IMR-90 (cell line): Measurements from ENCODE around the gene RAPGEF3. TPM values are rescaled to one million over a fixed set of nuclear protein-coding genes. Genes with fewer than 3 reads are reported as not detected.
A peak's percentile ranks its signal among the peaks of the same experiment; 100 is the strongest.

Experiments used
- ATAC-seq: fragments of 200-7000 bp; cut with Tn5 transposase; 2 replicates; pipeline ENCODE4 v1.9.1; 2020; ENCODE audit warnings: low read depth, mild to moderate bottlenecking, moderate library complexity
- BruUV-seq: library from RNA; stranded (reverse); fragments of 400-500 nt; replicated peaks from 2 replicates; lab custom pipeline; 2021; lab: Mats Ljungman, UMichigan
- CTCF ChIA-PET: fragments of 300-600 bp; formaldehyde crosslinking; extraction: SDS; loops from one replicate; lab custom pipeline; 2021; ENCODE audit warnings: antibody characterized with exemption; lab: Yijun Ruan, JAX
- POLR2A ChIA-PET: fragments of 300-600 bp; sonication (Branson Sonifier 250); formaldehyde crosslinking; loops from one replicate; lab custom pipeline; 2022; ENCODE audit warnings: antibody characterized with exemption; ENCODE audit not compliant: unreplicated experiment; lab: Charles Lee
- DNase-seq: peaks from one replicate; pipeline ENCODE4 v3.0.0; 2013
- H2AFZ ChIP-seq: replicated peaks from 2 replicates; pipeline ENCODE3; 2013; ENCODE audit warnings: low read length, mild to moderate bottlenecking; ENCODE audit not compliant: poor library complexity
- H2AK5ac ChIP-seq: 2 replicates; pipeline ENCODE4 v1.6.1; 2013; ENCODE audit warnings: low read depth, low read length, inconsistent platforms
- H2AK9ac ChIP-seq: replicated peaks from 2 replicates; pipeline ENCODE3; 2013; ENCODE audit warnings: mild to moderate bottlenecking, low read depth, low read length, moderate library complexity; ENCODE audit not compliant: poor library complexity
- H2BK120ac ChIP-seq: 2 replicates; pipeline ENCODE4 v1.6.1; 2013; ENCODE audit warnings: low read depth, low read length, inconsistent platforms
- H2BK15ac ChIP-seq: 3 replicates; pipeline ENCODE4 v1.6.1; 2013; ENCODE audit warnings: low read depth, low read length, inconsistent platforms
- H2BK20ac ChIP-seq: 2 replicates; pipeline ENCODE4 v1.6.1; 2013; ENCODE audit warnings: low read depth, mild to moderate bottlenecking, inconsistent platforms, low read length, moderate library complexity
- H2BK5ac ChIP-seq: 2 replicates; pipeline ENCODE4 v1.6.1; 2013; ENCODE audit warnings: mild to moderate bottlenecking, low read depth, low read length, inconsistent platforms; ENCODE audit not compliant: poor library complexity, severe bottlenecking
- H3K14ac ChIP-seq: replicated peaks from 2 replicates; pipeline ENCODE4 v1.6.1; 2013; ENCODE audit warnings: low read depth, low read length, inconsistent platforms
- H3K18ac ChIP-seq: 2 replicates; pipeline ENCODE4 v1.6.1; 2013; ENCODE audit warnings: low read depth, low read length, control low read depth
- H3K23ac ChIP-seq: 2 replicates; pipeline ENCODE4 v1.6.1; 2013; ENCODE audit warnings: low read depth, low read length, inconsistent platforms
- H3K27ac ChIP-seq: 2 replicates; pipeline ENCODE4 v1.5.1; 2013; ENCODE audit warnings: mild to moderate bottlenecking, control low read depth, low read length; ENCODE audit not compliant: insufficient read depth
- H3K27me3 ChIP-seq: 2 replicates; pipeline ENCODE4 v1.6.1; 2013; ENCODE audit warnings: low read length; ENCODE audit not compliant: control insufficient read depth, insufficient read depth
- H3K36me3 ChIP-seq: 2 replicates; pipeline ENCODE4 v1.6.1; 2013; ENCODE audit warnings: low read length, mixed read lengths; ENCODE audit not compliant: control insufficient read depth, insufficient read depth
- H3K4ac ChIP-seq: 2 replicates; pipeline ENCODE4 v1.6.1; 2013; ENCODE audit warnings: low read depth, low read length, inconsistent platforms
- H3K4me1 ChIP-seq: 2 replicates; pipeline ENCODE4 v1.6.1; 2013; ENCODE audit warnings: low read length, mixed read lengths; ENCODE audit not compliant: control insufficient read depth, insufficient read depth
- H3K4me2 ChIP-seq: 2 replicates; pipeline ENCODE4 v1.6.1; 2013; ENCODE audit warnings: low read depth, mild to moderate bottlenecking, control low read depth, low read length, moderate library complexity
- H3K4me3 ChIP-seq: 2 replicates; pipeline ENCODE4 v1.5.1; 2013; ENCODE audit warnings: low read depth, mild to moderate bottlenecking, control low read depth, low read length, moderate library complexity; ENCODE audit not compliant: insufficient read depth
- H3K56ac ChIP-seq: 2 replicates; pipeline ENCODE4 v1.6.1; 2013; ENCODE audit warnings: low read length, inconsistent platforms; ENCODE audit not compliant: insufficient read depth; ENCODE audit errors: extremely low read depth
- H3K79me1 ChIP-seq, 2 experiments: 2 replicates each; pipeline ENCODE4 v1.6.1; 2013; ENCODE audit warnings: low read length in 2 of 2, inconsistent platforms in 1 of 2, low read depth in 1 of 2
- H3K9ac ChIP-seq: 2 replicates; pipeline ENCODE4 v1.6.1; 2013; ENCODE audit warnings: low read depth, low read length, control low read depth
- H3K9me1 ChIP-seq: 2 replicates; pipeline ENCODE4 v1.6.1; 2013; ENCODE audit warnings: low read length, inconsistent platforms; ENCODE audit not compliant: insufficient read depth
- H3K9me3 ChIP-seq: 2 replicates; pipeline ENCODE4 v1.6.1; 2013; ENCODE audit warnings: low read length; ENCODE audit not compliant: control insufficient read depth, insufficient read depth
- H4K20me1 ChIP-seq: 2 replicates; pipeline ENCODE4 v1.6.1; 2013; ENCODE audit warnings: low read length, inconsistent platforms; ENCODE audit not compliant: insufficient read depth
- H4K5ac ChIP-seq: 2 replicates; pipeline ENCODE4 v1.6.1; 2013; ENCODE audit warnings: mild to moderate bottlenecking, low read depth, low read length, control low read depth
- H4K8ac ChIP-seq, 2 experiments: 2 replicates each; pipeline ENCODE4 v1.6.1; 2013; ENCODE audit warnings: low read depth in 2 of 2, low read length in 2 of 2, control low read depth in 1 of 2, inconsistent platforms in 1 of 2
- H4K91ac ChIP-seq: 2 replicates; pipeline ENCODE4 v1.6.1; 2013; ENCODE audit warnings: low read depth, low read length, inconsistent platforms; ENCODE audit not compliant: insufficient read depth
- MAFK ChIP-seq: IDR thresholded peaks from 2 replicates; pipeline ENCODE4 v1.6.1; 2012; ENCODE audit warnings: low read depth, low read length, improper control_type of control experiment
- NFE2L2 ChIP-seq: fragments of 150-350 bp; IDR thresholded peaks from 2 replicates; pipeline ENCODE4 v1.6.1; 2016; ENCODE audit warnings: low read depth, mild to moderate bottlenecking, low read length
- WGBS, 2 experiments: methylation state at CpG; one replicate each; pipeline versions ENCODE4 v1.1.5 to v1.1.7; 2013; ENCODE audit warnings: missing lambda C conversion rate in 2 of 2; ENCODE audit not compliant: insufficient read length in 1 of 2; ENCODE audit errors: extremely low coverage in 2 of 2; 5-methylcytosine and 5-hydroxymethylcytosine counted together
- dilution Hi-C: fragments of 300-500 bp; cut with HindIII; formaldehyde crosslinking; loops from one replicate; pipeline ENCODE4 v1.14.3; 2018; ENCODE audit warnings: low sequenced_read_pairs; ENCODE audit not compliant: unreplicated experiment
- in situ Hi-C: fragments of 300-500 bp; cut with MboI; formaldehyde crosslinking; loops from 3 replicates; pipeline ENCODE4 v1.14.3; 2019; ENCODE audit warnings: low sequenced_read_pairs, inconsistent platforms, mixed read lengths
- intact Hi-C: fragments of 100-400 bp; cut with micrococcal nuclease; formaldehyde crosslinking; loops from 2 replicates; pipeline ENCODE4 v1.10.0; 2022
- polyA plus RNA-seq, 3 experiments: library from polyadenylated mRNA; depleted of rRNA; stranded (reverse); fragments of >200 nt; gene quantifications; 2 replicates each; pipeline ENCODE4 v1.2.3, GENCODE V29; 2012; ENCODE audit warnings: low replicate concordance in 1 of 3
- total RNA-seq: library from RNA; depleted of rRNA; stranded (reverse); fragments of >200 nt; gene quantifications from 2 replicates; pipeline ENCODE4 v1.2.3, GENCODE V29; 2012

Gene RAPGEF3
- total and polyA plus RNA-seq, 2 of the 4 experiments (the other 2 are of a cell fraction), result 1.3 to 2.0 TPM

GRCh38 chr12:47779943-47780504, 21.3 kb upstream of the RAPGEF3 start:
- Histone ChIP-seq H3K18ac (no peak overlapping the region), H2AK9ac (peak overlapping the region; percentile 39), H2BK120ac (no peak overlapping the region), H3K36me3 (peaks cover 28% of the 10 kb centered on the region), H3K56ac (no peak overlapping the region), H3K9me3 (no peaks in the 10 kb centered on the region), H2BK20ac (no peak overlapping the region), H3K79me1 (peaks cover 0 to 7% of the 10 kb centered on the region in 2 experiments; a peak in 1 of 4 replicates), H3K9ac (no peak overlapping the region), H3K23ac (no peak overlapping the region), H4K91ac (no peak overlapping the region), H4K20me1 (peaks cover 11% of the 10 kb centered on the region; the same call in 1 of the 2 replicates), H3K4me3 (no peak overlapping the region), H3K4me1 (peaks cover 21% of the 10 kb centered on the region), H4K8ac (no peak overlapping the region), H3K4ac (no peak overlapping the region), H2BK15ac (no peak overlapping the region), H2AFZ (no peak overlapping the region), H3K14ac (no peak overlapping the region), H3K9me1 (0 out of 2 replicates have a peak, but pooled peaks cover 5% of the 10 kb centered on the region), H3K4me2 (no peak overlapping the region), H4K5ac (no peak overlapping the region), H2BK5ac (no peak overlapping the region), H3K27ac (no peak overlapping the region), H2AK5ac (no peak overlapping the region), H3K27me3 (no peaks in the 10 kb centered on the region)
- DNase-seq (no peak), ATAC-seq (no peak)
- BruUV-seq, result no TSS peak
- dilution Hi-C loops, result loop anchor here (10.0 kb wide), 1 partner anchor 65 kb away; no protein-coding TSS in a partner anchor
- no CpG with 5 or more reads among the region's 11 CpGs for WGBS, 2 experiments
- TF ChIP-seq MAFK, result peak; percentile 86
- TF ChIP-seq NFE2L2, result no peak
- in situ Hi-C loops, result loop anchor here (5.0 kb wide), 1 partner anchor 68 kb away; no protein-coding TSS in a partner anchor
- POLR2A ChIA-PET, result no interaction called here
- intact Hi-C loops, result loop anchor here (1.0 to 10.0 kb wide), 5 partner anchors 38 to 745 kb away; no protein-coding TSS in a partner anchor
- CTCF ChIA-PET, result no interaction called here
